ENCODE measurements around the gene ANKS4B. TPM values are rescaled to one million over a fixed set of nuclear protein-coding genes. Genes with fewer than 3 reads are reported as not detected.

The ANKS4B gene
- total and polyA plus RNA-seq, 2 of the 8 experiments (the other 6 are each of a cell fraction or from before 2014, with no cell fraction given) = 0.06 to 0.15 TPM

- H3K23ac ChIP-seq (ENCODE audit: insufficient read length) = no peak overlapping the region
- no peak overlapping the region for H3K9ac ChIP-seq (replicated peaks in 1 of 4; ENCODE audit: extremely low read depth in 1 of 4, low read depth in 3 of 4, low read length in 3 of 4)
- no peak overlapping the region for H3K4ac ChIP-seq (replicated peaks; ENCODE audit: insufficient read length, low read depth, low read length)
- H4K20me1 ChIP-seq (replicated peaks in 1 of 2; ENCODE audit: control insufficient read depth in 1 of 2, insufficient read depth in 2 of 2, low read length in 2 of 2) = no peaks in the 10 kb centered on the region
- no peak overlapping the region for H2BK5ac ChIP-seq (ENCODE audit: low read depth, low read length)
- H3K4me3 ChIP-seq (ENCODE audit: extremely low read depth in 1 of 4, insufficient read depth in 2 of 4, low read depth in 3 of 4, low read length in 4 of 4) = no peak overlapping the region
- H3K27me3 ChIP-seq (replicated peaks in 1 of 4; ENCODE audit: control insufficient read depth in 3 of 4, extremely low read depth in 1 of 4, insufficient read depth in 3 of 4, low read length in 3 of 4) = no peaks in the 10 kb centered on the region
- no peak overlapping the region for H4K8ac ChIP-seq (ENCODE audit: extremely low read depth, insufficient read depth, low read length)
- no peak overlapping the region for H3K56ac ChIP-seq (replicated peaks; ENCODE audit: insufficient read length, low read depth, low read length)
- no peak overlapping the region for H4K91ac ChIP-seq (replicated peaks; ENCODE audit: insufficient read length, low read length)
- no peak overlapping the region for H2BK12ac ChIP-seq (ENCODE audit: low read depth, low read length)
- H3K14ac ChIP-seq (ENCODE audit: insufficient read length) = no peak overlapping the region
- no peak overlapping the region for H2BK15ac ChIP-seq (ENCODE audit: low read length)
- WGBS, 2 experiments (ENCODE audit: extremely low coverage in 1 of 2, insufficient coverage in 1 of 2, insufficient read length in 1 of 2, insufficient replicate concordance in 2 of 2, low coverage in 1 of 2, low lambda C conversion rate in 2 of 2, missing lambda C conversion rate in 1 of 2) = 90% methylated on average over 2 of the region's 2 CpGs; no CpG with 5 or more reads in 1 of the 2 experiments
- H2AFZ ChIP-seq (ENCODE audit: low read length) = no peak overlapping the region
- H3K4me1 ChIP-seq (replicated peaks in 1 of 4; ENCODE audit: control insufficient read depth in 3 of 4, insufficient read depth in 4 of 4, low read length in 3 of 4) = no peaks in the 10 kb centered on the region
- ChIA-PET CTCF (ENCODE audit: partially characterized antibody) (no interaction called here), POLR2A (ENCODE audit: partially characterized antibody) (no interaction called here)
- no peaks in the 10 kb centered on the region for H3K79me1 ChIP-seq (ENCODE audit: low read depth, low read length)
- no peak overlapping the region for H2AK5ac ChIP-seq (ENCODE audit: low read depth, low read length)
- DNase-seq (ENCODE audit: low read depth in 1 of 2, low spot score in 2 of 2) (no peak), FAIRE-seq (no peak)
- H2BK20ac ChIP-seq (ENCODE audit: low read length) = no peak overlapping the region
- H3K27ac ChIP-seq (ENCODE audit: low read depth, low read length) = no peak overlapping the region
- no peak overlapping the region for H2BK120ac ChIP-seq (replicated peaks; ENCODE audit: low read depth, low read length)
- no peak overlapping the region for H3K18ac ChIP-seq (ENCODE audit: extremely low read depth, low read length)
- H3K23me2 ChIP-seq (ENCODE audit: low read depth, low read length) = no peaks in the 10 kb centered on the region
- H3K9me3 ChIP-seq (ENCODE audit: insufficient read depth in 2 of 2, low read depth in 1 of 2, low read length in 1 of 2) = no peaks in the 10 kb centered on the region
- no peaks in the 10 kb centered on the region; a peak in 1 of 8 replicates for H3K36me3 ChIP-seq (ENCODE audit: control insufficient read depth in 2 of 4, insufficient read depth in 4 of 4, low read length in 3 of 4)
- no peaks in the 10 kb centered on the region for H3K79me2 ChIP-seq (ENCODE audit: control insufficient read depth in 1 of 2, insufficient read depth in 2 of 2, low read length in 2 of 2)
- H4K5ac ChIP-seq (ENCODE audit: insufficient read length, low read depth, low read length) = no peak overlapping the region
- no peak overlapping the region for H3K4me2 ChIP-seq (ENCODE audit: insufficient read depth in 1 of 2, low read depth in 2 of 2, low read length in 2 of 2)
- TF ChIP-seq BCL11A (IDR thresholded peaks at IDR 0.05; ENCODE audit: low read depth in 2 of 2, low read length in 2 of 2) (no peak), SP1 (IDR thresholded peaks at IDR 0.05; ENCODE audit: low read depth, low read length) (no peak), RFX5 (IDR thresholded peaks at IDR 0.05; ENCODE audit: borderline replicate concordance, low read depth, low read length) (no peak), RAD21 (IDR thresholded peaks at IDR 0.05 in 1 of 2, conservative IDR thresholded peaks at IDR 0.05 in 1 of 2; ENCODE audit: low read depth in 2 of 2, low read length in 2 of 2) (no peak), CEBPB (IDR thresholded peaks at IDR 0.05; ENCODE audit: low read depth, low read length) (no peak), CTCF (IDR thresholded peaks at IDR 0.05; ENCODE audit: control extremely low read depth in 1 of 3, insufficient read depth in 1 of 3, low read depth in 1 of 3, low read length in 3 of 3) (no peak), CBX8 (IDR thresholded peaks at IDR 0.05; ENCODE audit: borderline replicate concordance, low read depth, low read length) (no peak), CREB1 (IDR thresholded peaks at IDR 0.05) (no peak), POU5F1 (IDR thresholded peaks at IDR 0.05; ENCODE audit: low read depth, low read length) (no peak), SIRT6 (IDR thresholded peaks at IDR 0.05; ENCODE audit: low read length) (no peak), GTF2F1 (IDR thresholded peaks at IDR 0.05; ENCODE audit: borderline replicate concordance, low read depth, low read length) (no peak), SP2 (IDR thresholded peaks at IDR 0.05; ENCODE audit: low read length) (no peak), SIX5 (IDR thresholded peaks at IDR 0.05; ENCODE audit: low read depth, low read length) (no peak)
These were observed 23.1 kb downstream of the ANKS4B start for GRCh38 chr16:21256636-21257035.

All from H1 (cell line).